ENCODE measurements around the gene SLAMF9.
A peak's percentile ranks its signal among the peaks of the same experiment; 100 is the strongest.

The SLAMF9 gene

DNA sequence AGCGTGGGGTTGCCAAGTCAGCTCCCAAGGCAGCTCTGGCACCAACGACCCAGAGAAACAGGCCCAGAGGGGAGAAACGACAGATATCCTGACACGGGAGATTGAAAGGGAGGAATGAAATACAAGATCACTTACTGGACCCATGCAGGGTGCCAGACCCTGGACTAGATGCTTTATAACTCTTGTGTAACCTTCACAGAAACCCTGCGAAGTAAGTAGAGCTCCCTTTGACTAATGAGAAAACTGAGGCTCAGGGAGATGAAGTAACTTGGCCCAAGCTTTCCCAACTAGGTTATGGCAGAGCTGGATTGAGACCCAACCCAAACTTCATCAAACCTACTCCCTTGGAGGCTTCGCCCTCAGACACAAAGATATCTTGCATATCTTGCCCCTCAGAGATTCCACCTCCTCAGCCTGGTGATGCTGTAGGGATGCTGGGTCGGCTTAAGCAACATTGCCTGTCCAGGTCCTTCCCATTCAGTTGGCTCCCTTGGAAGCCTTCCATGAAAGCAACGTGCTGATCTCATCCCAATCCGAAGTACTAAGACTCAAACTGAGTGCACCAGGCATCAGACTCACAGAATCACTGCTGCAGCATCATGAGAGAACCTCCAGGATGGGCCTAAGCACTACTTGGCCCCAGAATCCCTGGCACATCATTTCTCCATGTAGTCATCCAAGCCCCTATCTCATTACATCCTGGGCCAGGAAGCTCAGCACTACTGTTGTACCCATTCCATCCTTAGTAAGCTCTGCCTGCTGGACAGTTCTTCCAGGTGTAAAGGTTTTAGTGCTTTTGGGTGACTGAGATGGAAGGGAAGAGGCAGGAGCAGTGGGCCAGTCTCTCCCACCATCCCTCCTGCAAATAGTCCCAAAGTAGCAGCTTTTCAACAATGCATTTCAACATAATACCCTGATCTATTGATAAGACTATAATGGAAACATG, 7.5 kb downstream of the SLAMF9 start:
- DNase-seq (ENCODE audit: low read depth): no peak

DNA sequence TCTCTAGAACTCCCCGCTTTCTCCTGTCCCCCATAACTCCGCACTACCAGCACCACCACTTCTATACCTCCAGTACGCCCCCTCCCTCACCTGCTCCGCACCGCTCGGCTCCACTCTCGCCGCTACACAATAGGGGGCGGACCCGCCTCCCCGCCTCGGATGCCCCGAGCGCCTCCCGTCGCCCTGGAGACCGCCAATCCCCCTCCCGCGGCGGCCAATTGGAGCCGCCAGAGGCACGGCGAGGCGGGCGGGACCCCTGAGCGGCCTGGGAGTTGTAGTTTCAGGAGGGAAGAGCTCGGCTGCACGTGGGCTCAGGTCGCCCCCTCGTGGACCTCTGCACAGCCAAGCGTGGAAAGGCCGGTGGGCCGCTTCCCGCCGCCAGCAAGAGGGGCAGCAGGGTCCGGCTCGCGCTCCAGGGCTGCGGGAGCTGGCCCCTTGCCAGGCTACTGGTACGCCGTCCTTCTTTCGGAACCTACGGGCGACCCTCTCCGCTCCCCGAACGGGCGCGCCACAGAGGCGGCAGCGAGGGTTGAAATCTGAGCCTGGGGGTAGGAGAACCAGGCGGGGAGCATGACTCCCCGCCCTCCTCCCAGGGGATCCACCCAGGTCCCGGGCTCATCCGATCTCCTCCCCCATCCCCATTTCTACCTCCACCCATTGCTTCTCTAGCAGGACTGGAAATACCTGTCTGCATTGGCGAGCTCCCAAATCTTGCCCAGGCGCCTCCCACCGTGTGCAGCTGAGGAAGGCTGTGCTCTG, 8.4 kb downstream of the SLAMF9 start, which contains the start of gene IGSF9:
Gene IGSF9, minus strand, starts transcription at position 131 of the 759 bp plus-strand sequence. CDS start 2,159 bp downstream, outside the sequence.
- peak; percentile 71 for DNase-seq (ENCODE audit: low read depth)

- DNase-seq (ENCODE audit: low read depth): no peak
Observed at GRCh38 chr1:159944623-159945455, 9.2 kb downstream of the SLAMF9 start.

DNA sequence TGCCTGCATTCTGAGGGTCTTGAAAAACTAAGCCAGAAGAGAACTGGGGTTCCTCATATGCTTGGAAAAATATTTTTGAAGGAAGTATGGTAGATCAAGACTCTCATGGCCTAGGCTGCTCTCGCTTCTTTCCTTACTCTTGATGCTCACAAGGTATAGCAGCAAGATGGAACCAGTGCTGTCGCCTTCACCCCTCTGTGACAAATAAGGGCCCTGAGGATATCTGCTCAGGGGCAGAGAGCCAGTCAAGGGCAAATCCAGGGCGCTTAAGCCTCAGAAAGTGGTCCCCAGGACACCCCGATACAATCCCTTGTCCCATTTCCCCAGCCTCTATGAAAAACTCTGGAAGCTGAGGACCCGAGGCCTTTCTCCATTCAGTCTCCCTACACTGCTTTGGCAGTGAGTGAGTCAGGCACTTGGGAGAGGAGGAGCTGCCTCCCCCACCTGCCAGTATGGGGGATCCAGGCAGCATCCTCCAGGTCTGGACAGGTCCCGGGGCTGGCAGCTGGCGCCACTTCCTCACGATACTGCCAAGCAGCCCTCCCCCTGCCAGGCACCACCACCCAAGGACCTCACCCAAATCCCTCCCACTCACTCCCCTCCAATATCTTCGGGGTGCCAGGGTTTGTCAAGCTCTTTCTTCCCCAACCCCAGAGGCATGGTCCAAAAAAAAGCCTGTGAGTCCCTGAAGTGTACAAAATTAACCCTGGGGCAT, 10.0 kb downstream of the SLAMF9 start:
- no peak for DNase-seq (ENCODE audit: low read depth)

DNA sequence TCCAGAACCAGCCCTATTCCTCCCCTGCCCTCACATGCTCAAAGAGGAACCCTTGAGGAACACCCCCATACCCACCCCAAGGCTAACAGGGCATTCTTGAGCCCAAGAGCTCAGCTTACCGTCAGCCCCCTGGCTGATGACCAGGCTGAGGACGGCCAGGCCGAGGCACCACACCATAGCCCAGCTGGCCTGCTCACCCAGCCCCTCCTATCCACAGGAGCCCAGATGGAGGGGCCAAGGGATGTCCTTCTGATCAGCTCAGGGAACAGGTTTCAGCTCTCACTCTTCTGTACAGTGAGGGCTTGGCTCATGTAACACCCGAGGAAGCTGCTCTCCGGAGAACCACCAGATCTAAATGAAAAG, 10.8 kb downstream of the SLAMF9 start:
- no peak for DNase-seq (ENCODE audit: low read depth)

DNA sequence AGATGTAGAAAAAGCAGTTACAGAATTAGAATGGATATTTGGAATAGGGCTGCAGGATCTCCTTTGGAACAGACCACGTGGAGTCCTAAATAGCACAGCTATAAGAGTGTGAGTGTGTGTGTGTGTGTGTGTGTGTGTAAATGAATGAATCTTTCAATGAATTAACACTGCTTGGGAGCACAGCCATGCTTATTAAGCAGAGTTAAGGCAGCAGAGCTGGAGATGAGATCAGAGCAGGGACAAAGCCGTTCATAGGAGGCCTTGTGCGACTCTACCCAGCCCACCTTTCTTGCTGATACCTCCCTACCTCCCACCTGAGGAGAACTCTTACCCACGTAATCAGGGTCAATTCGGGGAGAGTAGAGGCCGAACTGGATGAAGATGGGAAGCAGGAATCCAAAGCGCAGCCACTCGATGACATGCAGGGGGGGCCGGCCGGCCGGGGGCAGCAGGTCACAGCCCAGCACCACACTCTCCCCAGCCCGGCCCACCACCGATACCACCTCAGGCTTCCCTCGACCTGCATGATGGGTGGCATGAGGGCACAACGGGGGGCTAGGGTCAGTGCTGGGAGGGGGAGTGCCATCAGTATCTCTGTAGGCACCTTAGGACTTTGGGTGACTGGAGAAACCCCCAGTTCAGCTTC, 11.3 kb downstream of the SLAMF9 start:
- no peak for DNase-seq (ENCODE audit: low read depth)

DNA sequence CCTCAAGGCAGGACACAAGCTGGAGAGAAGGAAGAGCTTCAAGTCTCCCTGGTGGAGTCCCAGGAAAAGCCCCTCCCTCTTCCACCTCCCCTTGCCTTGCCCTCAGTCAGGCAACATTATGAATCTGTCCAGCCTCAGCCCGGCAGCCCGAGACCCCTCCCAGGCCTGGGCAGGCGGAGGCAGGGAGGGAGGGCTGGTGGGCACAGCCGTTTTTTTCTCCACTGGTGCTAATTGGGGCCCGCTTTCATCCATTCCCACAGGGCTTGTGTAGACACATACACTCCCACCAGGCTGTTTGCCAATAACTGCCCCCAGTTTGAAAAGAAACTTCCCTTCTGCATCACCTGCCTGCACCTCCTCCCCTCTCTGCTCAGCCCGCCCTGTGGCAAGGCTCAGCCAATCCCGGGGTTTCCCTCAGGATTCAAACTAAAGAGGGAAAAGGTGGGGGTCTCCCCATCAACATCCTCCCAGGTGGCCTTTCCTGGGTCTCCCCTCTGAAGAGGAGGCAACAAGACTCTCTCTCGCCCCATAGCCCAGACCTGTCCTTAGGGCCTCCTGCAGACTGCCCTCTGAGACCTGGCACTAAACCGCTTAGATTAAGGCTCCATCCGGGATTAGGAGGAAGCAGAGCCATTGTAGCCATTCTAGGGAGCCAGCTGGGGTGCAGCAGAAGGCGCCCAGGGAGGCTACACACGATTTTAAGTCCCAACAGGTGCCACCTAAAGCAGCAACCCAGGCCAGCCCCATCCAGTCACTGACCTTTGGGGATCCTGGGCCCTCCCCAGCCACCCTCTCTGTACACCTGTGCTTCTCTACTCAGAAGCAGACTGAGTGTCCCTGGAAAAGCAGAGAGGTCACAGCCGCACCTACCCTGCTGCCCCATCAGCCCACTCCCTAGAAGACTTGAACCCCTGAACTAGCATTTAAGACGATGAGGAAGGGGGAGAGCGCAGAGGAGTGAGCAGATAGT, 12.2 kb downstream of the SLAMF9 start:
- no peak for DNase-seq (ENCODE audit: low read depth)

DNA sequence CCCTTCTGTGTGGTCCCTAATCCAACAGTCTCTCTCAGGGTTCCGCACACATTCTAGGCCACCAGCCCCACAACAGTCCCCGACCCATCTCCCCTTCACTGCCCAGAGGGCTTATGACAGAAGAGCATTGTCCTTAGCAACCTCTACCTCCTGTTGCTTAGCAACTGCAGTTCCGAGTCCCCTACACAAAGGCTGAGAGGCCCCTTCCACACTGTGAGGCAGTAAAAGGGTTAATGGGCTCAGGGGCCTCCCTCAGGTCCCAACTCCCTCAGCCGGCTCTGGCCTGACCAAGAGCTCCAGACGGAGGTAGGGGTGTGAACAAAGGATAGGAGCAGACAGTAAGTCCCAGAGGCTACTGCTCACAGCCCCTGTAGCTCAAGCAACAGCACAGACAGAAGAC, 12.9 kb downstream of the SLAMF9 start:
- no peak for DNase-seq (ENCODE audit: low read depth)

DNA sequence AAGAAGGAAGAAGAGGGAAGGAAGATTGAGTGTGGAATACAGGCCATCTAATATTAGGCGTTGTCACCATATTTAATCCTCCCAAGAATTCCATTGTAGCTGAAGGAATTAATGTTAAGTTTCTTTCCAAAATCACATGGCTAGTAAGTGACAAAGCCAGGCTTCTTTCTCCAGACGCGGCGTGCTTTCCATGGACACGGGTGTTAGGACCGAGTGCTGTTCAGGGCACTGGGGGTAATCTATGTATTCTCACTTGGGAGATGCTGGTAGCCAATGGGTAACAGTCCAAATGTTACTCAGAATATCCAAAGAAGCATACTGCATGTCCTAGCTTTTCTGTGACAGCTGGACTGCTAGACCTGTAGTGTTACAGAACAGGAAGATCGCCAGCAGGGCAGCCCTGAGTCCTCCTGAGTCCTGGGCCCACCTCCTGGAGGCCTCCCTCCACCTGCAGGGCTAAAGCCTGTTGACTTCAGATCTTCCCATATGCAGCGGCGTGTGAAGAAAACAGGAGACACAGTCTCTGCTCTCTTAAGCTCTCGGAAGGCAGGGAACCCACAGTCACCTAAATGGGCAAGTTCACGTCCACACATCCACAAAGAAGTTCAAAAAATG, 13.9 kb downstream of the SLAMF9 start:
- no peak for DNase-seq (ENCODE audit: low read depth)

DNA sequence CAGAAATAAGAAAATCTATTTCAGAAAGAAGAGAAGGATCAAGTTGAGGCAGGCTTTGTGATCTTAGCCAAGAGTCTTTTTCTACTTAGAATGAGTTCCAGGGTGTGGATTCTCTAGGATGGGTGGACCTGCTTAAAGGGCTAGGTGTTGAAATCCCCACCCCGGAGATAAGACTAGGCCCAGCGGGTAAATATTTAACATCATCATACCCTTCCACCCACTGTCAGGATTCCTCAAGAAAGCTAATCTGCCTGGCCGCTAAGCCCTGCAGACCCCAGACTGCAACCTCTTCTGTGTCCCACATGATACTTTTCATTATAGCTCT, 14.4 kb downstream of the SLAMF9 start:
- no peak for DNase-seq (ENCODE audit: low read depth)

- no peak for DNase-seq (ENCODE audit: low read depth)
Observed at GRCh38 chr1:159938905-159939677, 14.9 kb downstream of the SLAMF9 start.

DNA sequence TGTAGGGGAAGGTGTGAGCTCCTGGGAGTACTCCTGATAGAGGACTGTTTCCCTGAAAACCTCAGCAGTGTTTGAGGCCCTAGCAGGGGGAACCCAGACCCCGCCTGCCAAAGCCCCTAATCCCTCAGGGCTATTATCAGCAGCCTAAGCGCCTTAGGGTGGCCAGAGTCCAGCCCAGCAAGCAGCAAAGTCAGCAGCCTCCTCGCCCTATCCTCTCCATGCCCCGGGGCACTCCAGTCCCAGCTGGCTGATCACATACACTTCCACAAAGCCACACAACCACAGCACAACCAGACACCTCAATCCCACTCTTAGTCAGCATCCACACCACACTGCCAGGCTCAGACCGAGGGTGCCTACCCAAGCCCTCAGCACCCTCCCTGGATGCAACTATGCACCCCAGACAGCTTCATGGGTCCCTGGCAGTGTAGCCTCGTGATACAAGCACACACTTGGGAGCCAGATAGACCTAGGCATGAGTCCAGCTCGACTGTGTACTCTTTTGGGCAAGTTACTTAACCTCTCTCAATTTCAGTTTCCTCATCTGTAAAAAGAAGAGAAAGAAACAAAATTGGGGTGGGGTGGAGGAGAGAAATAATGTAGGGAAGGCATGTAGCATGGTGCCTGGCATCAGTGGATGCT, 15.7 kb downstream of the SLAMF9 start:
- DNase-seq (ENCODE audit: low read depth): no peak

DNA sequence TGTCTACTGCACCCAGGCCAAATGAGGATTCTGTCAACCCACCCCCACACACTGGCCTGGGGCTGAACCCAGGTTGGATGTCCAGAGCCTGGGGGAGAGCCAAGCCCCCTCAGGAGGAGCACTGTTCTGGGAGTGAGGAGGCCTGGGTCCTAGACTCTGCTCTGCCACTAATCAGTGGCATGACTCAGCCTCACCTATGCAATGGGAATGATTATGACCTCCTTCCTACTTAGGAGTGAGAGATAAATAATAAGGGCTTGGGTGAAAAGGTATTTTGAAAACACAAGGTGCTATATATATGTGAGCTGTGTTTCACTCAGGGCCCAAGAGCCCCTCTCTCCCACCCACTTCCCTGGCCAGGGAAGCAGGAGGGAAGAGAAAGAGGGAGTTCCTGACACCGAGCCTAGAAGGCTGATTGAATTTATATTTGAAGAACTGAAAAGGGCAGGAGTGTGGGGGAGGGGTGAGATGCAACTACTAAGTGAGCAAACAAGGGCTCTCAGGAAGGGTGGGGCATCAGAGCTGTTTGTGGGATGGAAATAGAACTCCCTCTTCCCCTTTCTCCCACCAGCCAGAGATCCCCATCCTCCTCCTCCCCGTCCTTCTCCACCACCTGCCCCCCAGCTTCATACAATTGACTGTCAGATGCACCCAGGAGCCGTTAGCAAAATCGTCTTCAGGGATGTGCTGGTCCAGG, 16.8 kb downstream of the SLAMF9 start:
- no peak for DNase-seq (ENCODE audit: low read depth)

- peak; percentile 73 for DNase-seq (ENCODE audit: low read depth)
Observed at GRCh38 chr1:159936273-159936904, 17.6 kb downstream of the SLAMF9 start.

- no peak for DNase-seq (ENCODE audit: low read depth)
Observed at GRCh38 chr1:159935719-159936272, 18.2 kb downstream of the SLAMF9 start.

DNA sequence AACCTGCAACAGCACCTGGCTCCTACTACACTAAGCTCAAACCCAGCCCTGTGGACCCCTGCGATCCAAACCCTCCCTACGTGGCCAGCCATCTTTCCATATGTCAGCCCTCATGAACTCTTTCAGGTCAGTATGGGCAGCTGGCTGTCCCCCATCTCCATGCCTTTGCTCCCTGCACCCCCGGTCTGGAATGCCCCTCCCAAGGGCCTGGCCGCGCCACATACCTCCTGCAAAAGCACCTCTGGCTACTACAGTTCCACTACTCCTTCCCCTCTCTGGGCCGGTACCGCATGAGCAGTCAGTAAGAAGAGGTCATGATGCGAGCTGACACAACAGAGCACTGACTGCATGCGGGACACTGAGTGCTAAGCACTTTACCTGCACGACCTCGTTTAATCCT, 18.7 kb downstream of the SLAMF9 start:
- no peak for DNase-seq (ENCODE audit: low read depth)
